Islet of Langerhans (tissue), 1 donor: ENCODE results near the gene NFAT5.
"Not testable (repeated sequence)": the region's sequence is repeated elsewhere in the genome, so short reads cannot be mapped to it uniquely, and the experiment has no call there.

ENCODE experiments used
- FAIRE-seq: peaks from one replicate; lab custom pipeline; 2011; peaks lifted over from hg19 to GRCh38; lab: Jason Lieb, UNC

NFAT5 gene

DNA sequence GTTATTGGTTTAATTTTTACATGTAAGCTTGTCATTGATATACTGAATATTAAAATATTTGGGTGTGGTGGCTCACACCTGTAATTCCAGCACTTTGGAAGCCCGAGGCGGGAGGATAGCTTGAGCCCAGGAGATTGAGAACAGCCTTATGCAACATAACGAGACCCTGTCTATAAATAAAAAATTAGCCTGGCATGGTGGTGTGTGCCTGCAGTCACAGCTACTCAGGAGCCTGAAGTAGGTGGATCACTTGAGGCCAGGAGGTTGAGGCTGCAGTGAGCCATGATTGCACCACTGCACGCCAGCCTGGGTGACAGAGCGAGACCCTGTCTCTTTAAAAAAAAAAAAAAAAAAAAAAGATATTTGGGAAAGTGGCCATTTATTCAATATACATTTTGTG lies 32.3 kb downstream of the NFAT5 start:
- no peak for FAIRE-seq

DNA sequence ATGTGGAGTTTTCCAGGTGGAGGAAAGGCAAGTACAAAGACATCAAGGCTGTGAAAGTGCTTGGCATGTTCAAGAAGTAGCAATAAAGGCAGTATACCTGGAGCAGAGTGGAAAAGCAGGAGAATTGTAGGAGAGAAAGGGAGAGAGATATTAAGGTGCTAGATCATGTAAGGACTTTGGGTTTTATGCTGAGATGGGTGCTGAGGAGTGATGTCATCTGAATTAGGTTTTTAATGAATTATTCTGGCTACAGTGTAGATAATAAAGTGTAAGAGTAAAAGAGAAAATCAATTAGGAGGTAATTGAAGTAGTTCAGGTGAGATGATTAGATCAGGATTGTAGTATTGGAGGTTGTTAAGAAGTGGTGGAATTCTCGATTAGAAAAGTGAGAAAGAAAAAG lies 34.0 kb downstream of the NFAT5 start:
- FAIRE-seq: no peak

DNA sequence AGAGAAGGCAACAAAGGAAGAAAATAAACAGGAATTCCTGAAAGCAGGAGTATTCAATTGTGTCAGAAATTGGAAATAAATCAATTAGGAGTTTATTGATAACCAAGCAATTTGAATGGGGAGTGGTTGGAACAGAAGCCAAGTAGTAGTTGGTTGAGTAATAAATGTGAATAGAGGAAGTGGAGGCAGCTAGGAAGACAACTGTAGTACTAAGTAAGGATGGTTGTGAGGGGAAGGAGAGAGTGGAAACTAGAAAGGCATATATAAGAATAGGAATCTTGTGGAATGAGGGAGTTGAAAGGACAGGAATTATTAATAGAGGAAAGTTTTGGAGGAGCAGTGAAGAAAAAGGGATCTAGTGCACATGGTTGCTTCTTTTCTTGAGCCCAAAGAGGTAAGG lies 34.4 kb downstream of the NFAT5 start:
- no peak for FAIRE-seq

DNA sequence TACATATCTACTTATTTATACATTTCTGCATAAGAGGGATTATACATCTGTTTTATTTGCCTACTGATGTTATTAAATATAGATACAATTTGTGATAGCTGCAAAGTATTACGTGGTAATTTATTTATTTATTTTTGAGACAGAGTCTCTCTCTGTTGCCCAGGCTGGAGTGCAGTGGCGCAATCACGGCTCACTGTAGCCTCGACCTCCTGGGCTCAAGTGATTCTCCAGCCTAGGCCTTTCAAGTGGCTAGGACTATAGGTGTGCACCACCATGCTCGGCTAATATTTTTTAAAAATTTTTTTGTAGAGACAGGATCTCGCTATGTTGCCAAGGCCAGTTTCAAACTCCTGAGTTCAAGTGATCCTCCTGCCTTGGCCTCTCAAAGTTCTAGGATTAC lies 35.5 kb downstream of the NFAT5 start:
- FAIRE-seq: no peak

DNA sequence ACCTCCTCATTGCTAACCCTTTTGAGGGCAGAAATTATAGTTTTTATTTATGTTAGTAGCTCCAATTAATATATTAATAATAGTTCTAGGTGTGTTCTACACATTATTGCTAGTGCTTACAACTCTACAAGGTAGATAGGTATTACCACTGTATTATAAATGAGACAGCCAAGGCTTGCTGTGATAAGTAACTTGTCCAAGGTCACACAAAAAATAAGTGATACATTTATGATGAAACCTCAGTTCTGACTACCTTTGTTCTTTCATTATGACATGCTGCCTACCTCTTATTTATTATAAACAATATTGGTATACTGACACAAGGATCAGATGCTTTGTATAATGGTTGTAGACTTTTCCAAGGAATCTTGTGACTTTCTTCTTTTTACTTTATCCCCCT lies 41.2 kb downstream of the NFAT5 start:
- FAIRE-seq: no peak

DNA sequence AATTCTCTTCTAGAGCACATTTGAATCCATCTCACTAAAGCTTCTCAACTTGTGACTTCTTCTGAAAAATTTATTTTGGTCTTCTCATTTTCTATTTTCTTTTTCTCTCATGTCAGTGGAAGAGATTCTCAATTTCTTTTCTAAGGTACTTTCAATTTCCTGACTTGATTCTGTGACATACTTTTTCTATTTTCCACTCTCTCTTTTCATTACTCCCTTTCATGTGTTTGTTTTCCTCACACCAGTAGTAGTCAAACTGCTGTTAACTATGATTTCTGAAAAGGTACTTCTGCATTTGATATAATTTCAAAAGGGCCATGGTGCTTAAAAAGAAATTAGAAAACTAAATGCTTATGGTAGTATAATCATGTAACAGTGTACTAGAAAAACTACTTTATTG lies 41.9 kb downstream of the NFAT5 start:
- FAIRE-seq: no peak

DNA sequence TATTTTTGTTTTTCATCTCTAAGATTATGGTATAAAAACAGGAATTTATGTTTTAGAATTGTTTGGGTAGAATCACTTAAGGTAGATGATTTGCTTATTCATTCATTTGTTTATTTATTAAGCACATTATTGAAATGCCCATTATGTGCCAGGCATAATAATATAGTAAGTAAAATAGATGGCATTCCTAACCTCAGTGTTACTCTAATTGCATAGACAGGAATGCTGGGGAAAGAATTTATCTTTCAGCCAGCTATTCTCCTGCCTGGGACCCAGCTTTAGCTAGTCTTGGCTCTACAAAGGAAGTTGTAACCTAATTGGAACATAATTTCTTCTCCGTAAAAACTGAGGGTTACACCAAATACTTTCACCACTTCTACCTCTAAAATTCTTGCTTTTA lies 44.6 kb downstream of the NFAT5 start:
- FAIRE-seq: no peak

DNA sequence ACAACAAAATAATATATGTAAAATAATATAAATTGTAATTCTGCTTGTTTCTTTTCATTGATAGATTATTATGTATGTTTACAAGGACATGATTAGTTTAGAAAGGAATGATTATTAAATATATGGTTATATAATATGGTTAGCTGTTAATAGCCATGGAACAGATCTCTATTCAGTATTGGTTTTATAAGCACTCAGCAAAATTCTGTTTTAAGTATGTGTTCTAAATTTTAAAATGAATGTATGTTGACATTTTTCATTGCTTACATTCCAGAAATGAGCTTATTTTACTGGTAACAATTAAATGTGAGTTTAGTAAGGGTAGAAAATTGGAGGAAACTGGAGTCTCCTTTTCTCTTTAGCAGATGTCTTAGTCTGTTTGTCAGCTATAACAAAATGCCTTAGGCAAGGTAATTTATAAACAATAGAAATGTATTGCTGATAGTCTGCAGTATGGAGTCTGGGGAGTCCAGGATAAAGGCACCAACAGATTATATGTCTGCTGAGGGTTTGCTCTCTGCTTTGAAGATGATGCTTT lies 45.4 kb downstream of the NFAT5 start:
- FAIRE-seq: peak; percentile 5

DNA sequence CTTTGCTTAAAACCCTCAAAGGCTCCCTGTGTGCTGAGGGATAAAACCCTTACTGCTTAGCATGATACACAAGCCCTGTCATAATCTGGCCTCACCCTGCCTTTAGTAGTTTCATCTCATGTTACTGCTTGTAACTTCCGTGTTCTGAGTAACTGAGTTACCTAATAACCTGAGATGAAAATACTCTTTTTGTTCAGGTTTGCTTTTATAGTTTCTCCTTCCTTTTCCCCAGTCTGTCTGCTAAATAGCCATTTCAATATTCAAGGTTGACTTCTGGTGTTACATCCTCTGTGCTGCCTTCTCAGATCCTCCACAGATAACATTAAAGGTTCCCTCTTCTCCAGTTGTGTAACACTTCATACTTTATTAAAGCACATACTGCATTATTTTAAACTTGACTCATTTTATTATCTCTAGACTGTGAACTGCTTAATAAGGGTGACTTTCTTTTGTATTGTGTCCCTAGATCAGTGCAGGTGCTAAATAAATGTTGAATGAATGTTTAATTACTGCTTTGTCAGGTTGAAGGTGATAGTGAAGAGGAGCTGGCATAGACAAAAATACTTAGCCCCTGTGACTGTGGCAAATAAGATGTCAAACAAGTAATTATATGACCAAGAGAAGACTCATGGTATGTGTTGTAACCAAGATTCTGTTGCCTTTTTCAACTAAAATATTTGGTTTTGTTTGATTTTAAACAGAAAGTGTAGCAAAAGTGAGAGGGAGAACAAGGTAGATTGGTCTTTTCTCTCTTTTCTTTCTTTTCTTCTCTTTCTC lies 47.8 kb downstream of the NFAT5 start:
- FAIRE-seq: no peak

DNA sequence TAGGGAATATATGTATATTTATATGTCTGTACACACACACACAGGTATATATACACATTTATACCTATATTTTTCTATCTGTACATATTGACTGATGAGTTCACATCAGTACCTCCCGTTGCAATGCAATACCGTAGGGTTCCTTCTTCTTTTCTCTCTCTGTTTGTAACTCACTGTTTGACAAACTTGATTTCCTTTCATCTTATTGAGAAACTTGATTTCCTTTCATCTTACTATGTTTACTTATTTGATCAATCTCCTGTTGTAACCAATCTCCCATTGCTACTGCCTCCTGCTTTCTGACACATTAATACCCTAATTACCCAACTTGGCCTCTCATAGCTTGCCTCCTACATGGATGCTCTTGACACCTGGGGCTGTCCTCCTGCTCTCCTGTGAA lies 49.8 kb downstream of the NFAT5 start:
- FAIRE-seq: no peak

DNA sequence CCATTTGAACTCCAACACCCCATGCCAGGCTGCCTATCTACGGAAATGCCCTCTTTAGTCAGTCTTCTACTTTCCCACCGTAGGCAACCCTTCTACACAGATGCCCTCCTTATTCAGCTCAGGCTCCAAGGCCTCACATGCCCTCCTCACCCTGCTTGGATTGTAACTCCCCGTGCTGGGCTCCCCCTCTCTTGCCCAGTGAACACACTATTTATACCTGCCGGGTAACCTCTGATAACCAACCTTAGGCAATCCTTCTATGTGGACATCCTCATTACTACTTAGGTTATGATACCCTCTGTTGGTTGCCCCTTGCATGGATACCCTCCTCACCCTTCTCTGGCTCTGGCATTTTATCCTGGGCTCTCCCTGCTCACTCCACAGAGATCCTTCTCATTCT lies 50.3 kb downstream of the NFAT5 start:
- FAIRE-seq: no peak

DNA sequence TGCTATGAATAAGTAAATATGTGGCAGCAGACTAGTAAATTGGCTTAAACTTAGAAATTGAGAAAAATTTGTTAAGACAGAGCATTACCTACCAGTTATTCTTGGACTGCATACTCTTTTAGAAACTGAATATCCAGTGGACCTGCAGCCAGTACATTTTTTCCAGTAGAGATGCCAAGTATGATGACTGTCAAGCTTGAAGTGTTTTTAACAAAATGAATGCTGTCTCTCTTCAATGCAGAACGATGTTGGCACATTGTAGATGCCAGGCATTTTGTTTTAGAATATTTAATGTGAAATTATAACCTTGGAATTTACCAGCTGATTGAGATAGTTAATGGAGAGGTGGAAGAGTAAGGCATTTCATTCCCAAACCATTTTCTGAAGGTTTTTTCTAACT lies 52.5 kb downstream of the NFAT5 start:
- FAIRE-seq: no peak

DNA sequence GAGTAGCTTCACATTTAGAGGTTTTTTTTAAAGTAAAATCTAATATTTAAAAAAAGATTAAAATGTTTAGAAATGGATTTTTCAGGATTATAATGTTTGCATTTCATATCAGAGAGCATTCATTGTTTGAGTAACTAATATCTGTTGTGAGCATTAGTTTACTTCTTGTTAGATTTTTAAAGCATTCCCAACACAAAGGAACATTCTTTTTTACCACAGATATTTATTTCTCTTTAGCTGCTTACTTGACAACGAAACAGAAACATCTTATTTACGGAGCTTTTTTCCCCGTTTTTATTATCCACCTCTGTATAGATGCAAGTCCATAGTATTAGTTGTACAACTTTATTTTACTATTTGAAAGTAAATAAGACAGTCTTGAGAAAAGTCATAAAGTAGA lies 53.0 kb downstream of the NFAT5 start:
- no peak for FAIRE-seq

DNA sequence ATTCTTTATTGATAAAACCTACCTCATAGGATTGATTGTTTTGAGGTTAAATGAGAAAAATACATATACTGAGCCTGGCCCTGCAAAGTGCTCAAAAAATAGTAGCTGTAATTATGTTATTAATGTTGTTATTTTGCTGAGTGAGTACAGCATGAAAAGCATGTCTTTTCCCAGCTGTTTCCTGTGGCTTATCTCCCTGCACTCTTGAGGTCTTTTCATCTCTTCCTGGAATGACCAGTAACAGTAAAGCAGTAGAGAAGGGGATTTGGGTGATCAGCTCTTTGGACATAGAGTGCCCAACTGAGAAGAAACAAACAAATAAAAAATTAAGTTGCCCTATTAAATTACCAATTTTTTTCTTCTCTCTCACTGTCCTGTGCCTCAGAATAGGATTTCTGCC lies 53.7 kb downstream of the NFAT5 start:
- FAIRE-seq: no peak

DNA sequence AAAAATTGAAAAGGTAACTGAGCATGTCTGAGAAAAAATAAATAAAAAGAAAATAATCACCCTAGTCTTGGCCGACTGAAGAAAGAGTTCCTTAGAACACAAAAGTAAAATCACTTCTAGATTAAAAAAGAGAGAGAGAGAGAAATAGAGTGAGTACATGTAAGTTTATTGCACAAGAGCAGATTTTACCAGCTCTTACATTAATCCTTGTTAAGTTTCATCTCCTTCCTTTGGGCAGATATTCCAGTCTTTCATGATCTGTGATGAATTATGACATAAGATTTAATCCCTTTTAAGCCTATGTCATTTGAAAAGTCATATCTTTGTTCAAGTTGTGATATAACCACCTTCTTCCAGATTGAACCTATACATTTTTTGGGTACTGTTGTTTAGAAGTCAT lies 54.8 kb downstream of the NFAT5 start:
- no peak for FAIRE-seq

DNA sequence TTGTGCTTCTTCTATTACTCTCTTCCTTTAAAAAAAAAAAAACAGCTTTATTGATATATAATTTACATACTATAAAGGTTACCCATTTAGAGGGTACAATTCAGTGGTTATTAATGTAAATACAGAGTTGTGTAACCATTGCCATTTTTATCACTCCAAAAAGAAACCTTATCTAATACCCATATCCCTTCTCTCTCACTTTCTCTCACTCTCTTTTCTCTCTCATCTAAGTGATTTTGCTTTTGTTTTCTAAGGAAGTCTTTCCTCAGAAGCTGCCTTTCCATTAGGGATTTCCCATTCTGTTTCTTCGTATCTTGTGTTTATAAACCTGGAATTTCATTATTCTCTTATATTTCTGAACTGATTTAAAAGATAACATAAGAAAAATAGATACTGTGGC lies 55.5 kb downstream of the NFAT5 start:
- FAIRE-seq: no peak

DNA sequence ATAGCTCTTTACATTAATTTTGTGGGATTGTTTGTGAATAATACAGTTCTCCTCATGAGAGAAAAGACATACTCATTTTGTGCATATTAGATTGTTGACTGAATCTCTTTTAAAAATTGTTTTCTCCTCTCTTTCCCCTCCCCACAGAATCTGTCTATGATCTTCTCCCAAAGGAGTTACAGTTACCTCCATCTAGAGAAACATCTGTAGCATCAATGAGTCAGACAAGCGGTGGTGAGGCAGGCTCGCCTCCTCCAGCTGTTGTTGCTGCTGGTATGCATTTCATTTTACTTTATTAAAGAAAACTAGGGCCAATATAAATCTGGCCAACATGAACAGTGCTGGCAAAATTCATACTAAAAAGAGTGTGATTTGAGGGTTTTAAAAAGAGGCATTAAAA lies 60.5 kb downstream of the NFAT5 start:
- FAIRE-seq: peak; percentile 45

DNA sequence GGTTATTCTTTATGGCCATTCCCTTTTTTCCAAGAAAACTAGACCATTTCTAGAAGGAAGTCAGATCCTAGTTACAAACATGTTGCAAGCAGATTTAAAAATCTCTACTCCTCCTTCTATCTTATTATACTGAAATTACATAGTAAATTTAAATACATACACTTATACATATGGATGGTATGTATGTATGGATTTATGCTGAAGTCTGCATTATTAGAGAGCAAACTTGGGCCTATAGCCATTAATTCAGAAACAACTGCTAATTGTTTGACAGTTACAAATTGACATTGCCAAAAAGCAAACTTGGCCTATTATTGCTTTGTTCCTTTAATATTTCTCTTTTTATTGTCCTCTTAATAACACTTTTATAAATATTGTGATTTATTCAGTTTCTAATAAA lies 67.1 kb downstream of the NFAT5 start:
- no peak for FAIRE-seq

DNA sequence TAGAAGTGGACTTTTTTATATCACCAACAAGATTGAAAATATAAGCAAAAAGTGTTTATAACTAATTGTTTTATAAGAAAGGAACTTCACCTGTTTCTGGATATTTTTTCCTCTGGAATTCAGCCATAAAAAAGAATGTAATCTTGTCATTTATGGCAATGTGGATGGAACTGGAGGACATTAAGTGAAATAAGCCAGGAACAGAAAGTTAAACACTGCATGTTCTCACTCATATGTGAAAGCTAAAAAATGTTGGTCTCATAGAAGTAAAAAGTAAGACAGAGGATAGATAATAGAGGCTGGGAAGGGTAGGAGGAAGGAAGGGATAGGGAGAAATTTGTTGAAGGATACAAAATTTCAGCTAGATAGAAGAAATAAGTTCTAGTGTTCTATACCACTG lies 67.6 kb downstream of the NFAT5 start:
- FAIRE-seq: no peak

DNA sequence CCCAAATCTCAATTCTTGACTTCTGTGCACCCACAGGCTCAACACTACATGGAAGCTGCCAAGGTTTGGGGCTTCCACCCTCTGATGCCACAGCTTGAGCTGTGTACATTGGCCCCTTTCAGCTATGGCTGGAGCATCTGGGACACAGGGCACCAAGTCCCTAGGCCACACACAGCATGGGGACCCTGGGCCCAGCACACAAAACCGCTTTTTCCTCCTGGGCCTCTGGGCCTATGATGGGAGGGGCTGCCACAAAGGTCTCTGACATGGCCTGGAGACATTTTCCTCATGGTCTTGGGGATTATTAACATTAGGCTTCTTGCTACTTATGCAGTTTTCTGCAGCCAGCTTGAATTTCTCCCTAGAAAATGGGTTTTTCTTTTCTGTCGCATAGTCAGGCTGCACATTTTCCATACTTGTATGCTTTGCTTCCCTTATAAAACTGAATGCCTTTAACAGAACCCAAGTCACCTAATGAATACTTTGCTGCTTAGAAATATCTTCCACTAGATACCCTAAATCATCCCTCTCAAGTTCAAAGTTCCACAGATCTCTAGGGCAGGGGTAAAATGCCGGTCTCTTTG lies 70.9 kb downstream of the NFAT5 start:
- not testable (repeated sequence) for FAIRE-seq

DNA sequence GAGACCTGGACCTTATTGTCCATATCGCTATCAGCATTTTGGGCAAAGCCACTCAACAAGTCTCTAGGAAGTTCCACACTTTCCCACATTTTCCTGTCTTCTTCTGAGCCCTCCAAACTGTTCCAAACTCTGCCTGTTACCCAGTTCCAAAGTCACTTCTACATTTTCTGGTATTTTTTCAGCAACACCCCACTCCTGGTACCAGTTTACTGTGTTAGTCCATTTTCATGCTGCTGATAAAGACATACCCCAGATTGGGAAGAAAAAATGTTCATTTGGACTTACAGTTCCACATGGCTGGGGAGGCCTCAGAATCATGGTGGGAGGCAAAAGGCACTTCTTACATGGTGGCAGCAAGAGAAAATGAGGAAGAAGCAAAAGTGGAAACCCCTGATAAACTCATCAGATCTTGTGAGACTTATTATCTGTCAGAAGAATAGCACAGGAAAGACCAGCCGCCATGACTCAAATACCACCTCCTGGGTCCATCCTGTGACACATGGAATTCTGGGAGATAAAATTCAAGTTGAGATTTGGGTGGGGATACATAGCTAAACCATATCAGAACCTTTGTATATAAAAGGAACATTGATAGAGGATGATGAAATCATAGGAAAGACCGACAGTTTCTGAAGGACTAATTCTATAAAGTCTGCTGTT lies 71.6 kb downstream of the NFAT5 start:
- not testable (repeated sequence) for FAIRE-seq

DNA sequence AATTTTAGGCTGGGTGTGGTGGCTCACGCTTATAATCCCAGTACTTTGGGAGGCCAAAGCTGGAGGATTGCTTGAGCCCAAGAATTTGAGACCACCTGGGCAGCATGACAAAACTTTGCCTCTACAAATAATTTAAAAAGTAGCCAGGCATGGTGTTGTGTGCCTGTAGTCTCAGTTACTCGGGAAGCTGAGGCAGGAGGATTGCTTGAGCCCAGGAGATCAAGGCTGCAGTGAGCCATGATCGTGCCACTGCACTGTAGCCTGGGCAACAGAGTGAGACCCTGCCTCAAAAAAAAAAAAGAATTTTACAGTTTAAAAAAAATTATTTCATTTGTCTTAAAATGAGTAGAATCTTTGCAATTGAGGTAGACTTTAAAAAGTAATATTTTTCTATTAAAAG lies 78.2 kb downstream of the NFAT5 start:
- FAIRE-seq: not testable (repeated sequence)

DNA sequence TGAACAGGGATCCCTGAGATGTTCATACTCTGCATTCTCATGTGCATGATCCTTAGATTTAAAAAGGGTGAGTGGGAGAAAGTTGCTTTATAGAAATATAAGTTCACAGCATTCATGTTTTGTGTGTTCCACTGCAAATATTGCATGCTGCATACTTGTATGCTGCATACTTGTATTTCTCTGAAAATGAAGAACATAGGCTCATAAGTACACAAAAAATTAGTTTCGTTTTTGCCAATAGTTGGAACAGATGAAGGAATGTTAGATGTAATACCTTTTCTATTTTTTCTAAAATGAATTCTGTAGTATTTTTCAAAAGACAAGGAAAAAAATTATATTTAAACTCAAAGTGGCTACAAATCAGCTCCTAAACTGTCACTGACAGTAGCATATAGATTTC lies 79.0 kb downstream of the NFAT5 start:
- no peak for FAIRE-seq

DNA sequence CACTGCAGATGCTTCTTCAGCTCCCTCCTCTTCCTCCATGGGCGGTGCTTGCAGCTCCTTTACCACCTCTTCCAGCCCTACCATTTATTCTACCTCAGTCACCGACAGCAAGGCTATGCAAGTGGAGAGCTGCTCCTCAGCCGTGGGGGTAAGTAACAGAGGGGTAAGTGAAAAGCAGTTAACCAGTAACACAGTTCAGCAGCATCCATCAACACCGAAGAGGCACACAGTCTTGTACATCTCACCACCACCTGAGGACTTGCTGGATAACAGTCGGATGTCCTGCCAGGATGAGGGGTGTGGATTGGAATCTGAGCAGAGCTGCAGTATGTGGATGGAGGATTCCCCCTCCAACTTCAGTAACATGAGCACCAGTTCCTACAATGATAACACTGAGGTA lies 81.3 kb downstream of the NFAT5 start:
- no peak for FAIRE-seq
